Adipose tissue (tissue), 3 donors: Measurements from ENCODE around the gene SEC61A2. TPM values are rescaled to one million over a fixed set of nuclear protein-coding genes. Genes with fewer than 3 reads are reported as not detected.

Experiments
- H3K27ac ChIP-seq: one replicate; pipeline ENCODE4 v1.5.1; 2013; ENCODE audit warnings: low read depth, low read length
- WGBS, 3 donors: extraction: QIAGEN DNeasy Blood & Tissue Kit; methylation state at CpG; one replicate each; pipeline ENCODE4 v1.1.7; 2013; 5-methylcytosine and 5-hydroxymethylcytosine counted together
- polyA plus RNA-seq, 3 donors: library from polyadenylated mRNA; stranded (reverse); fragments of 200-250 nt; gene quantifications; one replicate each; pipeline ENCODE4 v1.2.3, GENCODE V29; 2013
- donor health status: healthy with polysubstance abuse.
- donor health status: Bipolar disorder and iron deficiency.
- donor health status: healthy.

The SEC61A2 gene
- polyA plus RNA-seq, 3 donors: 1.3 to 2.9 (median 1.5) TPM

DNA sequence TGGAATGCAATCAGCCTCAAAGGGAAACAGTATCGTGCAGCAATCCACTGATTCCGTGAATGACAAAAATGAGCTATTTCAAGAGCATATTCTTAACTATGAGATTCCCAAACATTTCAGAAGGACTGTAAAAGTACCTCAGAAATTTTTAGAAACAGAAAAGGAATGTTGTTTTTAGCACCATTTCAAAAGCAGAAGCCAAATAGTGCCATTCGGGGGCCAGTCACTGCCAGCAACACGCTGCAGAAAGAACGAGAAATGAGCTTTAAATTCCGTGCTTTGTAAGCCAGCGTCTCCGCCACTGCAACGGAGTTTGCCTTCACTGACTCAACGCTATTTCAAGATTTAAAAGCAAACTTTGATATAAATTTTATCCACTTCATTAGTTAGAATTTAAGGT lies 59.9 kb downstream of the SEC61A2 start:
- WGBS, 3 donors: 93 to 98% (median 94%) methylated on average over 10 of the region's 10 CpGs
- no peak overlapping the region for H3K27ac ChIP-seq

DNA sequence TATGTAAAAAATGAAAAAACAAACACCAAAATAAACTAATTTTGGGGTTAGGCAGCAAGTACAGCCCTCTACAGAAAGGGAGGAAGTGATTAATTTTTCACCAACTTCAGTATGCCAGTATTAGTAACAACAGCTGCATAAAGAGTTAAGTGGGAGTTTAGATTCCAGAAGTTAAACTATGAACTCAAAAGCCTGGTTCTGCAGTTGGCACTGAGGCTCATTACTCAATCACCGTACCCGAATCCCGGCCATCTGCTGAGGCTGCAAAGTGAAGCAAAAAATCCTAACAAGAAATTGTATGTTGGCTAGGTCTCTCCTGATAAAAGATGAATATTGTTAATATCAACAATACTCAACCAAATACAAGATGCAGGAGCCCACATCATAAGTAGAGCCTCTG lies 62.2 kb downstream of the SEC61A2 start:
- WGBS, 3 donors: 26 to 46% (median 44%) methylated on average over 3 of the region's 3 CpGs

DNA sequence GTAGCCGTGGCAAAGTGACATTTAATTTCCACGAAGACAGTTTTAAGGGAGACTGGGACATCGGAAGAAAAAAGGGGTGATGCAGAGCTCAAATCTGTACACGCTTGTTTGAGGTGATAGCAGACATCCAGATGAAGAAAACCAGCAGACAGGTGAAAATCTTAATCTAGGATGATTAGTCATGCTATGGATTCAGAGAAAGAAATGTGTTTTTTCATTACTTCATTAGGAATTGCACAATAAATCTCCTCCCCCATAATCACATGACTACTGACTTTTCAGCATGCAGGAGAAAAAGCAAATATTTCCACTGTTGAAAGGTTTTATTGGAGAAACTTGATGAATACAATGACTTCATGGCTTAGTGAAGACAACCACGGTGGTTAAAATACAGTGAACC lies 63.7 kb downstream of the SEC61A2 start:
- no peak overlapping the region for H3K27ac ChIP-seq
- 77 to 83% (median 81%) methylated on average over 5 of the region's 5 CpGs for WGBS, 3 donors

More for the DNA sequence above, 62.2 kb downstream of the SEC61A2 start:
- H3K27ac ChIP-seq: no peak overlapping the region

DNA sequence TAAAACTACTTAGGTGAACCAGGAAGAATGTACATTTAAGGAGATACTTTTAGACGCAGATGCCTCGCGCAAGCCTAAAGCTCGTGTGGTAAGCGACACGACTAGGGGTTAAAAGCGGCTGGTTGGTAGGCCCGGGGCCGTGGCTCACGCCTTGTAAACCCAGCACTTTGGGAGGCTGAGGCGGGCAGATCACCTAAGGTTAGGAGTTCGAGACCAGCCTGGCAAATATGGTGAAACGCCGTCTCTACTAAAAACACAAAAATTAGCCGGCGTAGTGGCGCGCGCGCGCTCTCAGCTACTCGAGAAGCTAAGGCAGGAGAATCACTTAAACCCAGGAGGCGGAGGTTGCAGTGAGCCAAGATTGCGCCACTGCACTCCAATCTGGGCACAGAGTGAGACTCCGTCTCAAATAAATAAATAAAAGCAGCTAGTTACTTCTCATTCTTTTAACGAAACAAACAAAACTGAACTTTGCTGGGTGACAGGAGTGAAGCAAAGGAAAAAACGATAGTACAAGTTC lies 65.3 kb downstream of the SEC61A2 start:
- no peak overlapping the region for H3K27ac ChIP-seq
- 2 to 9% (median 6%) methylated on average over 27 of the region's 27 CpGs for WGBS, 3 donors

DNA sequence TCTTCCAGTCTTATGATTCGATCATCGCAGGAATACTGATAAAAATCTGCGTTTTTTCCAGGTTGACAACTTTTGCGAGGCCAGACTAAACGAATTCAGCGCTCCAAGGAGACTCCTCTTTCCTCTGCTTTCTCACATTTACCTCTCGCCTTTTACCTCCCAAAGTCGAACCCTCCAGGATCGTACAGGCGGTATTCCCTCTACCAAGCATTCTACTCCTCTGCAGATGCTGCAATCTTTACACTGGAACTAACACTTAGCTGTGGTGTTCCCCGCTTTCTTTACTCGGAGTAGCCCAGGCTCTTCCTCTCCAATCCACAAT lies 65.8 kb downstream of the SEC61A2 start:
- peak overlapping the region; percentile 51 for H3K27ac ChIP-seq
- WGBS, 3 donors: 0% methylated on average over 12 of the region's 12 CpGs

DNA sequence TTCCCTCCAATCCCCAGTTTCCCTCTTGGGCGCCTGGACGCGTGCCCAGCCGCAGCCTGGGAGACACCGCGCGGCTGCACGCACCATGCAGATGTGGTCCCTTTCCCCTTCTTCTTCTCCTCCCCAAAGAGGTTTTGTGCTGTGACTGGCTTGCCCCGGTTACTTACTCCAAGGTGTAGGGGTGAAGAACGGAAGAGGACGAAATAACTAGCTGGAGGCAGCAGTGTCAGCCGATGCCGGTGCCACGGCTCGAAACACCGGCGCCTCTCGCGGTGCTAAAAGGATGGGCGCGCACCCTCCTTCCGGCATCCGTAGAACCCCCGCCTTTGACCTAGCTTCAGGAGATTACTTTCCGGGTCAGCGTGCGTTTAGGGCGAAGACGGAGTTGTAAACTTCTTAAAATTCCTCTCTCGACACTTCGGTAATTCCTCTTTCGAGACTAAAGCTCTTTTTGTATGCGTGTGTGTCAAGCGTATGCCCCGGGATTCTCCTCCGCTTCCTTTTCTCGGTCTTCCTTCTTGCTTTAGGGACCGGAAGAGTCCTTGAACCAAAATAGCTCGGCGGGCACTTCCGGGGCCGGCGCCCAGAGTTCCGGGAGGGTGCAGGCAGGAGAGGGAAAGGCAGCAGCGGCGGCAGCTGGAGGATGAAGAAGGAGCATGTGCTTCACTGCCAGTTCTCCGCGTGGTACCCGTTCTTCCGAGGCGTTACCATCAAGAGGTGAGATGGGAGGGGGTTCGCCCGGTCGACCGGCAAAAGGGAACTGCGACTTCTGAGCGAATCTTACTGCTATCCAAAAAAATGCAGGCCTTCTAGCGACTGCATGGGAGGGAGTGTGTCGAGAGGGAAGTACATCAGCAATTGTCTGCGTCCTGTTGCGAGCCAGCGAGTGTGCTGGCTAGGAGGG lies 66.4 kb downstream of the SEC61A2 start, which contains the start of the genes CDC123 and NUDT5:
Gene CDC123 (plus strand): TSS at position 586 of the 904 bp plus-strand sequence. CDS start 58 bp downstream, at position 644.
Gene NUDT5 (minus strand): TSS at position 289 of the 904 bp plus-strand sequence. CDS start 9,600 bp downstream, outside the sequence.
- 0% methylated on average over 60 to 62 of the region's 62 CpGs for WGBS, 3 donors
- peak within 1 kb of the TSS; percentile 51 for H3K27ac ChIP-seq

DNA sequence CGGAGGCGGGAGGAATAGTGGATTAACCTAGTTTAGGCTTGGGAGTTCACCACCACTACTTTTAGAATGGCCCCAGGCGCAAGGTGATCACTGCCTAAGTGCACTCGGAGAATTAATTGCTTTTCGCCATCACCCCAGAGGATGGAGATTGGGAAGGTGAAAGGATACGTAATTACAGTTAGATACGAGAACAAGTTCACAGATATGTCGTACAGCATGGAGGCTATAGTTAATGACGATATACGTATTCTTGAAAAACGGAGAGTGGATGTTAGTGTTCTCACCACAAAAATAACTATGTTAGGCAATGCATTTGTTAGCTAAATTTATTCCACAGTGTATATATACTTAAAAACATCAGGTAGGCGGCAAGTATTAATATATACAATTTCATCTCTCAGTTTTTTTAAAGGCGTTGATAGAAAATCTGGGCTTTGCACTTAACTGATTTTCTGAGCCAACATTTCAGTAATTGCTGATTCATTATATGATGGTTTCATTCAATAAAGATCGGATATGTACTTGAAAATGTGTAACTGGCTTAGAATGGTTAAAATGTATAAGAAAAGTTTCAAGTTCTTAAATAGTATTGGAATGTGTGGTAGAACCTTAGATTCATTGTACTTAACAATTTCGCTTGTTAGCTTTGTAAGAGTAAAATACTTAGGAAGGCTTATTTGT lies 67.2 kb downstream of the SEC61A2 start:
- peak overlapping the region; percentile 51 for H3K27ac ChIP-seq
- 8 to 10% (median 8%) methylated on average over 15 of the region's 15 CpGs for WGBS, 3 donors

DNA sequence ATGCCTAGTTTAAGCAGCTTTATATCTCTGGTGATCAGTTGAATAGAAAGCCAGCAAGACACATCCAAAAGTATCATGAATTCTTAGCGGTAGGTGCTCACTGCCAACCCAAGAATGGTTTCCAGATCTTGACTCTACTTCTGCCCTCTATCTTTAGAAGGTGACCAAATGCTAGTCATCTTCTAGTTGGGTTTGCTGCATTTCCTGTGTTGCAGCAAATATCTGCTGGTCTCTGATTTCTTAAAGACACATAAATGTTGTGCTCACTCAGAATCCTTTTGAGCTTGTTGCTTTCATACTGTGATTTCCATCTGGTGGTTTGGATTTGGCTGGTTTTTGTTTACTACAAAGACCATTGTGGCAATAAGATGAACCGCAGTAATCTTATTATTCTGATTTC lies 68.7 kb downstream of the SEC61A2 start:
- H3K27ac ChIP-seq: no peak overlapping the region
- WGBS, 3 donors: 86 to 88% (median 87%) methylated on average over 2 of the region's 2 CpGs

DNA sequence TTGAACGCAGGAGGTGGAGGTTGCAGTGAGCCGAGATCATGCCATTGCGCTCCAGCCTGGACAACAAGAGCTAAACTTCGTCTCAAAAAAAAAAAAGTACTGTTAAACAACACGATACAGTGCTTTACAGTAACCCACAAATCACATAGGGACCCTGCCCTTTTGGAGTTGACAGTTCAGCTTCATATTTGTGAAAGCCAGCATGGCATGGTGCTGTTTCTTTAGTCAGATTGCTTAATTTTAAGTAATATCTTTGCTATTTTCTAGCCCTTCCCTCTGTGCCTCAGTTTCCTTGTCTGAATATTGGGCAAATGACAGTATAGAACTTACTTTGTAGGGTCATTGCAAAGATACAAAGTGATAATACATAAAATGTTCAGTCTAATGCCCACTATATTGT lies 71.4 kb downstream of the SEC61A2 start:
- 95 to 98% (median 98%) methylated on average over 5 of the region's 5 CpGs for WGBS, 3 donors
- no peak overlapping the region for H3K27ac ChIP-seq

DNA sequence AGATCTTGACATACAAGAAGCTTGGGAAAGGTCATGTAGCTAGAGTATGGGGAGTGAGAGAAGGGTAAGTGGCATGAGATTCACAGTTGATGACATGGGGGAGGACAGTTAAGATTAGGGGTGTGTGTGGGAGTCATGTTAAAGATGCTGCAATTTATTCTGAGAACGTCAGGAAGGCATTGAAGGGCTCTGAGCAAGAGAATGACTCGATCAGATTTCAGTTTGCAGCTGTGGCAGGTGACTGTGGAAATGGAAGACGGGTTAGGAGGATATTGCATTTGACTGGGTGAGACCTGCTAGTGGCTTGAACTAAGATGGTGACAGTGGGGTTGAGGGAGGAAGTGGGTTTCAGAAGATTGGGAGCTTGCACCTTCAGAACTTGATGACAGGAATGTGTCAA lies 72.1 kb downstream of the SEC61A2 start:
- 44 to 84% (median 70%) methylated on average over 3 of the region's 3 CpGs for WGBS, 3 donors
- no peak overlapping the region for H3K27ac ChIP-seq

DNA sequence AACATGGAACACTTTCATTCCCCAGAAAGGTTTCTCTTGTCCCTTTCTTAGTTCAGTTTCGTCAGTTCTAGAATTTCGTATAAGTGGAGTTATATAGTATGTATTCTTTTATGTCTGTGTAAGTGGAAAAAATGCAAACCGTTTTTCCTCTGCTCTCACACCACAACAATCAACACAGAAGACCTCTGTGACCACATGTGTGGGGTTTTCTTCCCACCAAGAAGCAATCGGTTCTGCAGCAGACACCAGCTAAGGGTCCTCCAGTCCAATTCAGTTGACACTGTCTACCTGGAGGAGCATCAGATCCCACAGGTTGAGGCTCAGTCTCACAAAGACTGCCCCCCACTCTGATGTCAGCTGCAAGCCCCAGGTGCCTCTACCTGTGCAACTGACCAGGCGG lies 72.7 kb downstream of the SEC61A2 start:
- no peak overlapping the region for H3K27ac ChIP-seq
- 84 to 87% (median 86%) methylated on average over 5 of the region's 5 CpGs for WGBS, 3 donors

DNA sequence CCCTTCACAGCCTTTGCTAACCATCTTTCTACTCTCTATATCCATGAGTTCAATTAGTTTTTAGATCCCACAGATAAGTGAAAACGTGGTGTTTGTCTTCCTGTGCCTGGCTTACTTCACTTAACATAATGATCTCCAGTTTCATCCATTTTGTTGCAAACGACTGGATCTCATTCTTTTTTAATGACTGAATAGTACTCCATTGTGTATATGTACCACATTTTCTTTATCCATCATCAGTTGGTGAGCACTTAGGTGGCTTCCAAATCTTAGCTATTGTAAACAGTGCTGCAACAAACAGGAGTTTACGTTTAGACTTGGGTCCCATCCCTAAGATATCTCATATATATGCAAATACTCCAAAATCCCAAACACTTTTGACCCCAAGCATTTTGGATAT lies 75.6 kb downstream of the SEC61A2 start:
- WGBS, 3 donors: 87 to 90% (median 89%) methylated on average over 3 of the region's 3 CpGs
- no peak overlapping the region for H3K27ac ChIP-seq

DNA sequence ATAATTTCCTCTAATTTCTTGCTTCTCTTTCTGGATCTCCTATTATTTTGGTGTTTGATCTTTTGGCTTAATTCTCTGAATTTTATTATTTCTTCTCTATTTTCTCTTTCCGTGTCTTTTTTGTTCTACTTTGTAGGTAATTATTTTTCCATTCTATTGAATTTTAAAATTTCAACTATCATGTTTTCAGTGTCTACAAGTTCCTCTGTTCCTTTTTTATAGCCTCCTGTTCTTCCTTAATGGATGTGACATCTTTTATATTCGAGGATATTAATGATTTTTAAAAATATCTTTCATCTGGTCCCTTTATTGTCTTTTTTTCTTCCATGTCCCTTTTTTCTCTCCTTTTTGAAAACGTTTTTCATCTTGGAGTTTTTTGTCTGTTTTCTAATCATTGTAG lies 77.6 kb downstream of the SEC61A2 start:
- no peak overlapping the region for H3K27ac ChIP-seq
- WGBS, 3 donors: 80 to 87% (median 84%) methylated on average over 3 of the region's 3 CpGs

DNA sequence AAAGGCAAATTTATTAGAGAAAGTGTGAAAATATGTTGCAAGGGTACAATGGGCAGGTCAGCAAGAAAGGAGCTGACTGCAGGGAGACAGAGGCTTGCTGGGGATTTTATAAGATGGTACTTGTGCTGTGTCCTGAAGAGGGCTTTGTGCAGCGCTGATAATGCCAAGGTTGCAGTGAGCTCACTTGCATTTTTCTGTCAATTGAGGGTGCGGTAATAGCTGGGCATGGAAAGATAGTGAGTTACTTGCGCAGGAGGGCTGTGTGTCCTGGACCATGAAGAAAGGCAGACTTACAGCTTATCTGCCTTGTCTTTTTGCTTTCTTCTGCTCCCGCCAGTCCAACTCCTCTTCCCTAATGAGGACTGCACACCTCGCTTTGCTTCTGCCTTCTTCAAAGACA lies 79.0 kb downstream of the SEC61A2 start:
- 93 to 98% (median 97%) methylated on average over 5 of the region's 5 CpGs for WGBS, 3 donors
- H3K27ac ChIP-seq: no peak overlapping the region

DNA sequence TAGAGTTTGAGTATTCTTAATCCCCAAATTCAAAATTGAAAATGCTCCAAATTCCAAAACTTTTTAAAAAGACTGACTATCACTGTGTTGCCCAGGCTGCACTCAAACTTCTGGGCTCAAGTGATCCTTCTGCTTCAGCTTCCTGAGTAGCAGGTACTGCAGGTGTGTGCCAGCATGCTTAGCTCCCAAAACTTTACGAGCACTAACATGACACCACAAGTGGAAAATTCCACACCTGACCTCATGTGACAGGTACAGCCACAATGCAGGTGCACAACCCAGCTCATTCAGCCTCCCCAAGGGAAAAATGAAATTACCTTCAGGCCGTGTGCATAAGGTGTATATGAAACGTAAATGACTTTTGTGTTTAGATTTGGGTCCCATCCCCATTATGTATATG lies 83.0 kb downstream of the SEC61A2 start:
- H3K27ac ChIP-seq: no peak overlapping the region
- 80 to 95% (median 92%) methylated on average over 3 of the region's 3 CpGs for WGBS, 3 donors

DNA sequence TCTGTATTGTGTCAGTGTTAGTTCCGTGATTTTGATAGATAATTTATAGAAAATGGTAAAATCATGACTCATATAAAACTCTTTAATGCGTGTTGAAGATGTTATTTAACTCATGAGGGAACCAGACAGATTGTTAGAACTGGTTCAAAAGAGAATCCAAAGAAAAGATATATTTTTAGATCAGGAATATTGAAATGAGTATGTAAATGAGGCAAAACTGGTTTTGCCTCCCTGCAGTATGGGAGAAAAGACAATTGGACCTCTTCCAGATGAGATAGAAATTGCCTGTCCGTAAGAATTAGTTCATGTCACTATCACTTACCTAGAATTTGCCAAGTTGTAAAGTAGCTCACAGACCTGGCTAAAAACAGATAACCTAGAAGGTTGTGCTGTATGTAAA lies 84.1 kb downstream of the SEC61A2 start:
- H3K27ac ChIP-seq: no peak overlapping the region
- WGBS, 3 donors: 56 to 78% (median 78%) methylated on average over 3 of the region's 3 CpGs

DNA sequence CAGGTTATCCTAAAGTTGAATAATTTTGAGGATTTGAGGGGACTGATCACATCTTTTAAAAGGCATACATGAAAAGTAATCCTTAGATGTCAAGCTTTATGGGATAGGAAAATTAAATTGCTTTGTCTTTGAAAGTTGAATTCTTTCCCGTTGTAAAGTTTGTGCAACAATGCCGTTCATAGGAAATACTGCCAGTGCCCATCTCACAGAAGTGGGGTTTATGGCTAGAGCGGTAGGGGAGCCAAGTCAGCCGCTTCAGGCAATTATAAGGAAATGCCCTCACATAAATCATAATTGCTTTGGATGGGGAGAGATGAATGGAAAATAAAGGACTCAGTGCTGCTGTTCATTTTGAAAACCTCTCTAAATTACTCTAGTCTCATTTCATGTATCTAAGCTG lies 84.6 kb downstream of the SEC61A2 start:
- no peak overlapping the region for H3K27ac ChIP-seq
- WGBS, 3 donors: 55 to 80% (median 63%) methylated on average over 4 of the region's 4 CpGs

DNA sequence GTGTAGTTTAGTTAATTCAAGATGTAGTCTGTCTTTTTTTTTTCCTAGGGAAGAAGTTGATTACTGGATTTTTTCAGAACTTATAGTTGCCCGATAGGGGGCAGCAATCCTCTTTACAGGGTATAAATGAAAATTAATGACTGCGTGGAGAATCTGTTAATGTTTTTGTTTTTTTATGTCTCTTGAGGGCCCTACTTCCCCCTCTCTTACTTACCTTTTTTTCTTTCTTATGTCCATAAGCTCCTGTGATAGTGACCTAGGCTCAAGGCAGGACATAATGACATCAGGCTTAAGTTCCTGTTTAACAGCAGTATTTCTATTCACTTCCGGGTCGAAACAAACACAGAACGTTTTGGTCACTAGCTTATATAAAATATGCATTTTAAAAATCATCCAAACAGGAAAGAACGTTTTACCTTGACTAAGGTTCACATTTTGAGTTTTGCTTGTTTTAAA lies 85.3 kb downstream of the SEC61A2 start:
- no peak overlapping the region for H3K27ac ChIP-seq
- WGBS, 3 donors: 19 to 28% (median 21%) methylated on average over 6 of the region's 6 CpGs
